Lower lobe of right lung (tissue), 2 donors: Measurements from ENCODE around the gene GUCA2B. TPM values are rescaled to one million over a fixed set of nuclear protein-coding genes. Genes with fewer than 3 reads are reported as not detected.

Experiments used
- ATAC-seq, 2 donors: fragments of 200-7000 bp; cut with Tn5 transposase; one replicate each; pipeline ENCODE4 v1.9.1; 2020 to 2022; ENCODE audit warnings: mild to moderate bottlenecking in 2 of 2, moderate library complexity in 2 of 2
- DNase-seq: peaks from one replicate; pipeline ENCODE4 v3.0.0-alpha.2; 2020
- H3K27ac ChIP-seq: fragments of 200-600 bp; one replicate; pipeline ENCODE4 v1.8.0; 2022
- H3K27me3 ChIP-seq: fragments of 200-600 bp; one replicate; pipeline ENCODE4 v1.8.0; 2022; ENCODE audit warnings: low read depth
- H3K36me3 ChIP-seq: fragments of 200-600 bp; one replicate; pipeline ENCODE4 v1.8.0; 2022; ENCODE audit warnings: mild to moderate bottlenecking
- H3K4me1 ChIP-seq: fragments of 200-600 bp; one replicate; pipeline ENCODE4 v1.8.0; 2022
- H3K4me3 ChIP-seq: fragments of 200-600 bp; one replicate; pipeline ENCODE4 v1.8.0; 2022; ENCODE audit warnings: mild to moderate bottlenecking
- H3K9me3 ChIP-seq: fragments of 200-600 bp; one replicate; pipeline ENCODE4 v1.8.0; 2022
- intact Hi-C: fragments of 100-400 bp; cut with DNase I; formaldehyde crosslinking; loops from one replicate; pipeline ENCODE4 v1.11.0; 2022
- total RNA-seq: library from RNA; stranded (reverse); fragmentation: NEBNext Ultra II Directional; extraction: Animal tissue kit (Norgen Biotek cat#: 25700); gene quantifications from one replicate; pipeline ENCODE4 v1.2.1, GENCODE V29; 2021
- TF ChIP-seq, protein P1 (sequence below): fragments of 200-600 bp; IDR thresholded peaks from one replicate; pipeline ENCODE4 v1.8.0; 2022; ENCODE audit warnings: antibody characterized with exemption, mild to moderate bottlenecking
- donor health status: DM: no; HTN: yes; CAD: no; lungs with severe emphysema.

The GUCA2B gene
- total RNA-seq, 1 donor from 2014 or later = not detected

DNA sequence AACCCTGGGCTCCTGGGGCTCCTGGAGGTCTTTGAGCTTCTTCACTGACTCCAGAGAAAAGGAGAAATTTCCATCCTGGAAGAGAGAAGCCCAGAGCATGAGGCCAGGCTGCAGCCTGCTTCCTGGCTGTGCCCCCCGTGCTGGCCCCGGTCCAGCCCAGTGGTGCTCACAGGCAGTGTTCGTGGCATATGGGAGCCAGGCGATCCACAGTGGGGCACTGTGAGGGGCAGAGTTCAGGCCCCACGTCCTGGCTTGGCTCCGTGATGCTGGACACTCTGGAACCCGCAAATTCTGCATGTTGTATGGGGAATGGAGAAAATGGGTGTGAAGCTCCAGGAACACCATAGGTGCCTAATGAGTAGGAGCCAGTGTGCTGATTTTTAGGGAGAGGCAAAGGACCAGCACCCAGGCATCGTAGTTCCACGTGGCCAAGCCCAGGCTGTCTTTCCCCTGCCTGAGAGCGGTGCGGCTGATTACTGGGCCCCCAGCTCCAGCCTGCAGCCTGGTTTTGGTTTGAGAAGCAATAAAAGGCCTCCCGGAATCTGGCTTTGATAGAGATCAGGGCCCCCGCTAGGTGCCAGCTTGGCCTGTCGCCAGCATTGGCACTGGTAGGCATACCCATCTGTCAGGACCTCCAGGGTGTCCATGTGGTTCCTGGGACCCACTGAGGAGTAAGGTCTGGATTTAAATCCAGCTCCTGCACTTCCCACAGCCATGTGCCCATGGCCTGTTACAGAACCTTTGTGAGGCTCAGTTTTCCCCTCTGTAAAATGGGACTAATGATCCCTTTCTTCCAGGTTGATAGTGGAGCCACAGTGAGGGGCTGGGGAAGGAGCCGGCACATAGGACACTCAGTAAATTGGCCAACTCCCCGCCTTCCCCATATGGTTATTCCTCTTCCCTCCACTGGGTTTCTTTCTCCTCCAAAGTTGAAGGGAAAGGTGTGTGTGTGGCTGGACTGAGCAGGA lies 10.6 kb downstream of the GUCA2B start:
- Histone ChIP-seq H3K4me1 (peaks cover 11% of the 10 kb centered on the region), H3K27ac (no peak overlapping the region), H3K4me3 (no peak overlapping the region), H3K36me3 (no peaks in the 10 kb centered on the region), H3K9me3 (peaks cover 11% of the 10 kb centered on the region), H3K27me3 (no peaks in the 10 kb centered on the region)
- ATAC-seq (no peak), DNase-seq (no peak)
- TF ChIP-seq, protein P1, sequence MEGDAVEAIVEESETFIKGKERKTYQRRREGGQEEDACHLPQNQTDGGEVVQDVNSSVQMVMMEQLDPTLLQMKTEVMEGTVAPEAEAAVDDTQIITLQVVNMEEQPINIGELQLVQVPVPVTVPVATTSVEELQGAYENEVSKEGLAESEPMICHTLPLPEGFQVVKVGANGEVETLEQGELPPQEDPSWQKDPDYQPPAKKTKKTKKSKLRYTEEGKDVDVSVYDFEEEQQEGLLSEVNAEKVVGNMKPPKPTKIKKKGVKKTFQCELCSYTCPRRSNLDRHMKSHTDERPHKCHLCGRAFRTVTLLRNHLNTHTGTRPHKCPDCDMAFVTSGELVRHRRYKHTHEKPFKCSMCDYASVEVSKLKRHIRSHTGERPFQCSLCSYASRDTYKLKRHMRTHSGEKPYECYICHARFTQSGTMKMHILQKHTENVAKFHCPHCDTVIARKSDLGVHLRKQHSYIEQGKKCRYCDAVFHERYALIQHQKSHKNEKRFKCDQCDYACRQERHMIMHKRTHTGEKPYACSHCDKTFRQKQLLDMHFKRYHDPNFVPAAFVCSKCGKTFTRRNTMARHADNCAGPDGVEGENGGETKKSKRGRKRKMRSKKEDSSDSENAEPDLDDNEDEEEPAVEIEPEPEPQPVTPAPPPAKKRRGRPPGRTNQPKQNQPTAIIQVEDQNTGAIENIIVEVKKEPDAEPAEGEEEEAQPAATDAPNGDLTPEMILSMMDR = no peak
- intact Hi-C loops = no loop called here

DNA sequence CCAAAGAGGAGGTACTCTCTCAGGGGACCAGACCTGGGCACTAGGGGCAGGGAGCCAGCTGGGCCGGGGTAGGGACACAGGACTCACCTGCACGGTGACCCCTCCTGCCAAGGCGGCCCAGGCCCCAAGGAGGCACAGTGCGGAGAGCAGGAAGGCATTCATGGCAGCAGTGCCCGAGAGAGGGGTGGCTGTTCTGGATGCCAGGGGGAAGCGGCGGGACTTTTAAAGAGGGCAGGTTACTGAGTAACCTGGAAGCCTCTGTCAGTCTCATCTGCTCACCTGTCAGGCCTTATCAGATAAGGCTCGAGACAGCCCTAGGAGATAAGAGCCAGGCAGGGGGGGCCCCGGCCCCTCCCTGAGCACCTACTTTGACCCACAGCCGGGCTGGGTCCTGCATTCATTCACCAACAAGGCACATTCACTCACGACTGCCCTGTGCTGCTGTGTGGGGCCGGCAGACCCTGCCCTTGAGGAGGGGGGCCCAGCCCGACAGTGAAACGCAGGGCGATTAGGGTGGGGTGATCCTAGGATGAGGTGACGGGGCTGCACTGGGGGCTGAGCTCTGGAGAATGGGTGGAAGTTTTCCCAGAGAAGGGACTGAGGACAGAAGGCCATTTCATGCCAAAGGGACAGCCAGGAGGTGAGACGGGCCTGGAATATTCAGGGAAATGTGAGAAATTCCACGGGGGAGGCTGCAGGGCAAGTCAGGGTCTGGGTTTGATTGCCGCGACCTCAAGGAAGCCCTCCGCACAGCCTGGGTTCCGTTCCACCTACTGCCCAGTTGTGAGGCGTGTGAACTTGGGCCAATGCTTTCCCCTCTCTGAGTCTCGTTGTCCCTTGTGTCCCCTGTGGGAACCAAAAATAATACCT lies 11.6 kb downstream of the GUCA2B start, which contains the start of gene GUCA2A:
Gene GUCA2A, minus strand, starts transcription at position 195 of the 870 bp plus-strand sequence. Its CDS starts 33 bp downstream, at position 162.
- no peaks in the 10 kb centered on the region for H3K27me3 ChIP-seq
- H3K36me3 ChIP-seq = no peaks in the 10 kb centered on the region
- peaks cover 11% of the 10 kb centered on the region for H3K9me3 ChIP-seq
- H3K4me3 ChIP-seq = no peak within 1 kb of the TSS
- TF ChIP-seq, protein P1 = no peak
- peak in 1 of 2 donors; percentile 4 for ATAC-seq
- no peak for DNase-seq
- H3K27ac ChIP-seq = peak within 1 kb of the TSS; percentile 31
- H3K4me1 ChIP-seq = peaks cover 11% of the 10 kb centered on the region
- intact Hi-C loops = no loop called here

DNA sequence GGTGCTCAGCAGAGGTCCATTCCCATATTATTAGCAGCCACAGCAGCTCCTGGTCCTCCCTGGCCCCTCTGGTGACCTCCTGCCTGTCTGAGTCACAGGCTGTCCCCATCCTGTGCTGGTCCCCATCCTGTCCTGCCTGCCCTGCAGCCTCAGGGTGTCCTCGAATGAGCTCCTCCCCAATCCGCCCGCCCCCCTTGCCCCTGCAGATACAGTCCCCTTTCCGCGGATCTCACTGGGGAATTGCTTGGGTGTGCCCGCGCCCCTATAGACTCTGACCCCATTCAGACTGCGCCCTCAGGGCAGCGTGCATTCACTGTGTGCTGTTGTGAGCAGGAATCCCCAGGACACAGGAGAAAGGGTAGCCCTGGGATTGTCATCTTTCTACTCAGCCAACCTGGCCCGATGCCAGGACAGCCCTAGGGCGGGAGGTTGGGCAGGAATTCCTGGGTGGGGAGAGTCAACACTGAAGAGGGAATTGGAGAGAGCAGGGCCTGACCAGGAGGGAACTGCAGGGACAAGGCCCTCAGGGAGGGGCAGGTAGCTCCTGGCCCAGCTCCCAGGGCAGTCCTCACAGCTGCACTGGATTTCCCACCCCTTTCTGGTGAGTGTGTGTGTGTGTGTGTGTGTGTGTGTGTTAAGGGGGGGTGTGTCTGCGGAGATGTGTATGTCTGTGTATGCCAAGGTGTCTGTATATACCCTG lies 12.5 kb downstream of the GUCA2B start:
- intact Hi-C loops = no loop called here
- ATAC-seq (peak; percentile 94 to 96), DNase-seq (peak; percentile 89)
- peak overlapping the region; percentile 31 for H3K27ac ChIP-seq
- H3K9me3 ChIP-seq = peaks cover 6% of the 10 kb centered on the region
- H3K36me3 ChIP-seq = no peaks in the 10 kb centered on the region
- H3K4me1 ChIP-seq = peaks cover 16% of the 10 kb centered on the region
- no peaks in the 10 kb centered on the region for H3K27me3 ChIP-seq
- TF ChIP-seq, protein P1 = no peak
- no peak overlapping the region for H3K4me3 ChIP-seq

DNA sequence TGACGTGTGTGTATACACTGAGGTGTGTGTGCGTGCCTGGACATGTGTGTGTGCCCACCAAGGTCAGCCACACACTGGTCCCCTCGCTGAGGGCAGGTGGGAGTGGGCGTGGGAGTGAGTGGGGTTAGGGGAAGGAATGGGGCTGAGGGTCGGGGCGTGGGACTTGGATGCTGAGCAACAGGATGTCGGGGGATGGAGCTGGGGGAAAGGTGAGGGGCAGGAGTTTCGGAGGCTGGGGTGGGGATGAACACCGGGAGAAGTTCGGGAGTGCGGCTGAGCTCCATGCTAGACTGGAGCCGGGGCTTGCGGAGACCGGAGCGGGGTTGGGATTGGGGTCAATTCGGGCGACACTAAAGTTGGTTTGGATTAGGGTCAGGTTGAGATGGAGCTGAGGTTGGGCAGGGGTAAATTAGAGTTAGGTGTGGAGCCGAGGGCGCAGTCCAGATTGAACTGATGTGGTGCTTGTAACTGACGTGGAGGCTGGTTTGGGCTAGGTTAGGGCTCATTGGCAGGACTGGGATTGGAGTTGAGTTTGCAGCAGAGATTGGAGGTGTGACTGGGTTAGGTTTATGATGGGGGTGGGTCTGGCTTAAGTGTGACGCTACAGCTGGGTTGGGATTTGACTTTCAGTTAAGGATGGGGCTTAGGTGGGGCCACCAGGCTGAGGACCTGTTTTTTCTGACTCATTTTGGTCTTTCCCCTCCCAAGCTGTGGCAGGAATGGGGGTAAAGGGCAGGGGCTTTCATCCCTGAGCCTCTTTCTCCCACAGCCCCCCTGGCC lies 14.6 kb downstream of the GUCA2B start:
- Histone ChIP-seq H3K27ac (no peak overlapping the region), H3K9me3 (no peaks in the 10 kb centered on the region), H3K27me3 (no peaks in the 10 kb centered on the region), H3K36me3 (no peaks in the 10 kb centered on the region), H3K4me3 (no peak overlapping the region), H3K4me1 (peaks cover 35% of the 10 kb centered on the region)
- intact Hi-C loops = no loop called here
- no peak for ATAC-seq
- TF ChIP-seq, protein P1 = no peak
- no peak for DNase-seq
